ENCODE results near the gene ZBTB7C. TPM values are rescaled to one million over a fixed set of nuclear protein-coding genes. Genes with fewer than 3 reads are reported as not detected.

ZBTB7C gene
- polyA plus RNA-seq, 2 donors = 20.6 to 24.5 TPM

DNA sequence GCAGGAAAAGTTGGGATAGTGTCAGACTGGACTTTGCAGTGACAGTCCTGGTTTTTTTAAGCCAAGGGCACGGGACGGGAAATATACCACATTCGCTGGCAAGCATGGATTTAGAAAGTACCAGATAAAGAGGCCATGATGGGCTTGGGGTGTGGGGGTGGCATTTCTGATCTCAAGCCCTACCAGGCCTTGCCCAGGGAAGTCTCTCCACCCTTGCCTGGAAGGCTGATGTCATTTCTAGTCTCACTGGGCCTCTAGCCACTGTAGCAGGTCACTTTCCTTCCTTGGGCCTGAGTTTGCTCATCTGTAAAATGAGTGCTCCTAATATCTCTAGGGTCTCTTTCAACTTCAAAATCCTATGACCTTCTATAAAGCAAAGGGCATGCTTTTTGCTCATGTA is 1.8 kb downstream of the ZBTB7C start:
- no peak overlapping the region for H3K27ac ChIP-seq (ENCODE audit: low read depth in 2 of 2, low read length in 1 of 2)
- no peaks in the 10 kb centered on the region for H3K27me3 ChIP-seq (ENCODE audit: control insufficient read depth in 1 of 2, insufficient read depth in 2 of 2, low read length in 2 of 2)
- H3K9me3 ChIP-seq (ENCODE audit: control insufficient read depth in 2 of 2, insufficient read depth in 1 of 2, low read depth in 1 of 2, low read length in 1 of 2) = no peaks in the 10 kb centered on the region
- H3K4me1 ChIP-seq (ENCODE audit: control insufficient read depth in 2 of 2, insufficient read depth in 2 of 2, low read length in 1 of 2) = peaks cover 0 to 10% of the 10 kb centered on the region in 2 donors
- WGBS, 2 donors = 85 to 86% methylated on average over 3 of the region's 3 CpGs
- no peaks in the 10 kb centered on the region for H3K36me3 ChIP-seq (ENCODE audit: control insufficient read depth in 2 of 2, insufficient read depth in 2 of 2, low read length in 1 of 2)
- H3K4me3 ChIP-seq (ENCODE audit: low read depth in 1 of 2, low read length in 2 of 2) = no peak overlapping the region

DNA sequence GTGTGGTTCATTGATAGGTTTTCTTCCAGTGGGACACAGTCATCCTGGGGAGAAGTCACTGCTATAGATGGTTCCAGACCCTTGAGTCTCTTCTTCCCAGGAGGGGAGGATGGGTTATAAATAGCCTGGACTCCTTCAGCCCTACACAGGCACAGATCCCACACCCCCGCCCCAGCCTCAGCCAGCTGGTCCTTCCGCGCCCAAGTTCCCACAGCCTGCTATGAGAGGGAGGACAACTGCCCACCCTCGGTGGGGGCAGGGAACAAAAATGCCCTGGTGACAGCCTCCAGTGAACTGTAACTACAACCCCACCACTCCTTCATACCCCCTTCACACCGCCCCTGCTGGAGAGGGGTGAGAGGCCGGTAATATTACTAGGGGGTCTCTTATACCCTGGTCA is 3.2 kb downstream of the ZBTB7C start:
- WGBS, 2 donors = 72 to 76% methylated on average over 6 of the region's 6 CpGs
- Histone ChIP-seq H3K27me3 (ENCODE audit: control insufficient read depth in 1 of 2, insufficient read depth in 2 of 2, low read length in 2 of 2) (no peaks in the 10 kb centered on the region), H3K36me3 (ENCODE audit: control insufficient read depth in 2 of 2, insufficient read depth in 2 of 2, low read length in 1 of 2) (no peaks in the 10 kb centered on the region), H3K9me3 (ENCODE audit: control insufficient read depth in 2 of 2, insufficient read depth in 1 of 2, low read depth in 1 of 2, low read length in 1 of 2) (no peaks in the 10 kb centered on the region), H3K27ac (ENCODE audit: low read depth in 2 of 2, low read length in 1 of 2) (no peak overlapping the region), H3K4me1 (ENCODE audit: control insufficient read depth in 2 of 2, insufficient read depth in 2 of 2, low read length in 1 of 2) (peaks cover 0 to 10% of the 10 kb centered on the region in 2 donors), H3K4me3 (ENCODE audit: low read depth in 1 of 2, low read length in 2 of 2) (no peak overlapping the region)

DNA sequence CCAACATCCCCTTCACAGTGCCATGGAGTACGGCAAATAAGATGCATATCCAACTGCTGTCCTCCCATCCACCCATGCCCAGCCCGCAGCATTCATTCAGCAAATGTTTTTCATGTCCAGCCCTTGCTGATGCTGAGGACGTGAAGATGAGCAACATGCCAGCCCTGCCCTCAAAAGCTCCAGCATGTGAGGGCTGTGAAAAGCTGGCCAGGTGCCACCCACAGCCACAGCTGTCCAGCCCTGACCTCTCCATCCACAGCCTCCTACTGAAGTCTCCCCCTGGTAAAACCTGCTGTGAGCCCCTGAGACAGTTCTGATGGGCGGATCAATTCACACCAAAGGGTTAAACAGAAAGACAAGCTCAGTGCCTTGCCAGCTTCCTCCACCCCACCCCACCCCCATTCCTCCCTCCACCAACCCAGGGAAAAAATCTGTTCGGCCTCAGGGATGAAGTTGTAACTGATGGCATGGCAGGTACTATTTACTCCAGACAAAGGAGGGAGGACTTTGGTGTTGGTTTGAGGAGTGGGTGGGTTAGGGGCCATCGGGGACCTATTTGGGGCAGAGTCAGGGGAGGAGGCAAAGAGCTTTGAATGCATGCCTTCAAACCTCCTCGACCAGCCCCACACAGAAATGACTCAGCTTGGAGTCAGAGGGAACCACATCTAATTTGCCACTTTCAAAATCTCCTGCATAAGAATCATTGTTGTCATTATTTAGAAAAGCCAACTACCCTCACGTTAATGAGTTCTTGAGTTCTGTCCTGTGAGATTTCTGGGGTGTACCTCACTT is 4.3 kb downstream of the ZBTB7C start:
- WGBS, 2 donors = 44 to 46% methylated on average over 8 of the region's 8 CpGs

DNA sequence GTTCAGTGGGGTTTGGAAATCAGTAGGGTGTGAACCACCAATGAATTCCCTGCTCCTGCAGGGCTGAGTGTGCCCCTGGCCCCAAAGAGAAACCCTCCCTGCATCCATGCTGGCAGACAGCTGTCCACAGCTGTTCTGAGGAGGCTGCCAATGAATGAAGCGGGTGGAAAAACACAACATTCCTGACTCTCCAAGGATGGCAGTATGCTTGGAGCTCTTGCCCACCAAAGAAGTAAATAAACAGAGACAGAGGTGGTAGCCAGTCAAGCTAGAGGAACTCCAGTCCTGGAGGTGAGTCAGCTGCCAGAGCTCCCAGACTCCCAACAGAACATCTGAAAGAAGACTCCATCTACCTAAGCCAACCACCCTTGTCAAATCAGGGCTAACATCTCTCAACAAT is 6.2 kb downstream of the ZBTB7C start:
- Histone ChIP-seq H3K9me3 (ENCODE audit: control insufficient read depth in 2 of 2, insufficient read depth in 1 of 2, low read depth in 1 of 2, low read length in 1 of 2) (no peaks in the 10 kb centered on the region), H3K27me3 (ENCODE audit: control insufficient read depth in 1 of 2, insufficient read depth in 2 of 2, low read length in 2 of 2) (no peaks in the 10 kb centered on the region), H3K27ac (ENCODE audit: low read depth in 2 of 2, low read length in 1 of 2) (no peak overlapping the region), H3K4me1 (ENCODE audit: control insufficient read depth in 2 of 2, insufficient read depth in 2 of 2, low read length in 1 of 2) (peaks cover 3 to 4% of the 10 kb centered on the region in 2 donors), H3K4me3 (ENCODE audit: low read depth in 1 of 2, low read length in 2 of 2) (no peak overlapping the region), H3K36me3 (ENCODE audit: control insufficient read depth in 2 of 2, insufficient read depth in 2 of 2, low read length in 1 of 2) (no peaks in the 10 kb centered on the region)
- WGBS, 2 donors = 77 to 79% methylated on average over 1 of the region's 1 CpG

More for the DNA sequence above, 4.3 kb downstream of the ZBTB7C start:
- Histone ChIP-seq H3K4me3 (ENCODE audit: low read depth in 1 of 2, low read length in 2 of 2) (no peak overlapping the region), H3K27ac (ENCODE audit: low read depth in 2 of 2, low read length in 1 of 2) (no peak overlapping the region), H3K9me3 (ENCODE audit: control insufficient read depth in 2 of 2, insufficient read depth in 1 of 2, low read depth in 1 of 2, low read length in 1 of 2) (no peaks in the 10 kb centered on the region), H3K4me1 (ENCODE audit: control insufficient read depth in 2 of 2, insufficient read depth in 2 of 2, low read length in 1 of 2) (peaks cover 0 to 8% of the 10 kb centered on the region in 2 donors), H3K27me3 (ENCODE audit: control insufficient read depth in 1 of 2, insufficient read depth in 2 of 2, low read length in 2 of 2) (no peaks in the 10 kb centered on the region), H3K36me3 (ENCODE audit: control insufficient read depth in 2 of 2, insufficient read depth in 2 of 2, low read length in 1 of 2) (no peaks in the 10 kb centered on the region)

DNA sequence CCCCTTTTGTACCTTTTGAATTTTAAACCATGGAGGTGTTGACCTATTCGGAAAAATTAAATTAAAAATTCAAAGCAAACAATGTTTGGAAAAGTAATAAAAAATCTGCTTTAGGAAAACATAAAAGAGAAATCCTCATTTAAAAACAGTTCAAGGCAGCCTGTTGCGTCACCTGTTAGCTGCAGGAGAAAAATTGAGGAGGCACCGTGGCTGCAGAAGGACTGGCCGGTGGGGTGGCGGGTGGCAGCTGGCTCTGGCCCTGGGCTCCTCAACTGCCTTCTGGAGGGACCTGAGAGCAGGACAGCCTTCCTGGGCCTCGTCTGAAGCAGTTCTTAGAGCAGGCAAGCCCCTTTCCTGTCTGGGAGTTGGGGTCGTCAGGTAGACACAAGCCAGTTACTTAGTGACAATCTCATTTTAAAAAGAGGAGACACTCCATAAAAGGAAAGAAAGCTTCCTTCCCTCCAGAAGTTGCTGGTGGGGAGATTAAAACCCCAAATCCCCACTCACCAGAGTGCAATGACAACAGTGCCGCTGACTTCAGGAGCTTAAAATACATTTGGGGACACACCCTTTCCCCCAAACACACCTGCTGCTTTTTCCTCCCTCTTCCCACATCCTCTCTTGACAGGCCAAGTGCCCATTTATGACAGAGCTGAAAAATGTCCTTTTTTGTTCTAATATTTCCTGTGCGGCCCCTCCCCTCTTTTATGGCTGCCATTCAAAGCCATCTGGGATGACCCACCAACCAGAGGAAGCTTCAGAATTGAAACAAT is 9.7 kb downstream of the ZBTB7C start:
- WGBS, 2 donors = 76 to 77% methylated on average over 9 of the region's 9 CpGs
- Histone ChIP-seq H3K27me3 (ENCODE audit: control insufficient read depth in 1 of 2, insufficient read depth in 2 of 2, low read length in 2 of 2) (no peaks in the 10 kb centered on the region), H3K4me1 (ENCODE audit: control insufficient read depth in 2 of 2, insufficient read depth in 2 of 2, low read length in 1 of 2) (peaks cover 0 to 3% of the 10 kb centered on the region in 2 donors), H3K27ac (ENCODE audit: low read depth in 2 of 2, low read length in 1 of 2) (no peak overlapping the region), H3K9me3 (ENCODE audit: control insufficient read depth in 2 of 2, insufficient read depth in 1 of 2, low read depth in 1 of 2, low read length in 1 of 2) (no peaks in the 10 kb centered on the region), H3K36me3 (ENCODE audit: control insufficient read depth in 2 of 2, insufficient read depth in 2 of 2, low read length in 1 of 2) (no peaks in the 10 kb centered on the region), H3K4me3 (ENCODE audit: low read depth in 1 of 2, low read length in 2 of 2) (no peak overlapping the region)

DNA sequence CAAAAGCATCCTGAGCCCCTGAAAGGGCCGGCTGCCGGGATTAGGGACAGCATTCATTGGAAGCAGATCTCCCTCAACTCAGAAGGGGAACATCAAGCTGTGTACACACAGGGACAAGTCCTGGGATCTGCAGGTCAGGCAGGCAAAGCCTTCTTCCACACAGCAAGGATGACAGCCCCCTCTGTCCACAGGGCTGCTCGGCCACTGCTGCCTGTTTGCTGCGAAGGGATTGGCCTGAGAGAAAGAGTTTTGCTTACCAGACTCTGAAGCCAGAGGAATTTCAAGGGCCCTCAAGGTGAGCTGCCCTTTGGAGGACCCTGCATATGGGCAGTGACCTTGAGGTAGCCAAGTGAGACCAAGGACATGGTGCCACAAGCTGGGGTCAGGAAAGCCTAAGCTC is 11.1 kb downstream of the ZBTB7C start:
- Histone ChIP-seq H3K27ac (ENCODE audit: low read depth in 2 of 2, low read length in 1 of 2) (no peak overlapping the region), H3K9me3 (ENCODE audit: control insufficient read depth in 2 of 2, insufficient read depth in 1 of 2, low read depth in 1 of 2, low read length in 1 of 2) (no peaks in the 10 kb centered on the region), H3K4me1 (ENCODE audit: control insufficient read depth in 2 of 2, insufficient read depth in 2 of 2, low read length in 1 of 2) (peaks cover 3 to 5% of the 10 kb centered on the region in 2 donors), H3K27me3 (ENCODE audit: control insufficient read depth in 1 of 2, insufficient read depth in 2 of 2, low read length in 2 of 2) (no peaks in the 10 kb centered on the region), H3K4me3 (ENCODE audit: low read depth in 1 of 2, low read length in 2 of 2) (no peak overlapping the region), H3K36me3 (ENCODE audit: control insufficient read depth in 2 of 2, insufficient read depth in 2 of 2, low read length in 1 of 2) (no peaks in the 10 kb centered on the region)
- WGBS, 2 donors = 86 to 93% methylated on average over 4 of the region's 4 CpGs

DNA sequence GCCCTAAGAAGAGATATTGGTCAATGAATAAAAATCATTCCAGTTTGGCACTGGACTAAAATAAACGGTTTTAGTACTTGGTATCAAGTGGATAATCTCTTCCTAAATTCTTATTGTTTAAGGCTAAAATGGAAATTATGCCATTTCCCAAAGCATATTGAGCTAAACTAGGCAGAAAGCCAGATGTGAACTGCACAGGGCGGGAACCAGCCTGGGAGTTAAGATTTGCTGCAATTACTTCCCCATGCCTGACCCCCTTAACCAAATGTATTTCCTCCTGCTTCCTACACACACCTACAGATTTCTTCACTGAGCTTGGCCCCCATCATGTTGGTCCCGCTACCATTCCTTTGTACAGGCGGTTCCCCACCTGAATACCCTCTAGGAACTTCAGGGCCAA is 12.2 kb downstream of the ZBTB7C start:
- 63 to 67% methylated on average over 4 of the region's 4 CpGs for WGBS, 2 donors

GRCh38 chr18:48396561-48396960 is 12.6 kb downstream of the ZBTB7C start:
- H3K4me3 ChIP-seq (ENCODE audit: low read depth in 1 of 2, low read length in 2 of 2) = no peak overlapping the region
- H3K4me1 ChIP-seq (ENCODE audit: control insufficient read depth in 2 of 2, insufficient read depth in 2 of 2, low read length in 1 of 2) = peaks cover 6 to 9% of the 10 kb centered on the region in 2 donors
- 82% methylated on average over 5 of the region's 5 CpGs for WGBS, 2 donors
- no peak overlapping the region for H3K27ac ChIP-seq (ENCODE audit: low read depth in 2 of 2, low read length in 1 of 2)
- H3K9me3 ChIP-seq (ENCODE audit: control insufficient read depth in 2 of 2, insufficient read depth in 1 of 2, low read depth in 1 of 2, low read length in 1 of 2) = no peaks in the 10 kb centered on the region
- no peaks in the 10 kb centered on the region for H3K36me3 ChIP-seq (ENCODE audit: control insufficient read depth in 2 of 2, insufficient read depth in 2 of 2, low read length in 1 of 2)
- H3K27me3 ChIP-seq (ENCODE audit: control insufficient read depth in 1 of 2, insufficient read depth in 2 of 2, low read length in 2 of 2) = no peaks in the 10 kb centered on the region

More for the DNA sequence above, 12.2 kb downstream of the ZBTB7C start:
- peaks cover 6 to 9% of the 10 kb centered on the region in 2 donors for H3K4me1 ChIP-seq (ENCODE audit: control insufficient read depth in 2 of 2, insufficient read depth in 2 of 2, low read length in 1 of 2)
- H3K27me3 ChIP-seq (ENCODE audit: control insufficient read depth in 1 of 2, insufficient read depth in 2 of 2, low read length in 2 of 2) = no peaks in the 10 kb centered on the region
- H3K4me3 ChIP-seq (ENCODE audit: low read depth in 1 of 2, low read length in 2 of 2) = no peak overlapping the region
- no peak overlapping the region for H3K27ac ChIP-seq (ENCODE audit: low read depth in 2 of 2, low read length in 1 of 2)
- H3K9me3 ChIP-seq (ENCODE audit: control insufficient read depth in 2 of 2, insufficient read depth in 1 of 2, low read depth in 1 of 2, low read length in 1 of 2) = no peaks in the 10 kb centered on the region
- no peaks in the 10 kb centered on the region for H3K36me3 ChIP-seq (ENCODE audit: control insufficient read depth in 2 of 2, insufficient read depth in 2 of 2, low read length in 1 of 2)

- no peak overlapping the region for H3K4me3 ChIP-seq (ENCODE audit: low read depth in 1 of 2, low read length in 2 of 2)
- peaks cover 6 to 9% of the 10 kb centered on the region in 2 donors for H3K4me1 ChIP-seq (ENCODE audit: control insufficient read depth in 2 of 2, insufficient read depth in 2 of 2, low read length in 1 of 2)
- no peaks in the 10 kb centered on the region for H3K9me3 ChIP-seq (ENCODE audit: control insufficient read depth in 2 of 2, insufficient read depth in 1 of 2, low read depth in 1 of 2, low read length in 1 of 2)
- 81% methylated on average over 1 of the region's 1 CpG for WGBS, 2 donors
- no peaks in the 10 kb centered on the region for H3K27me3 ChIP-seq (ENCODE audit: control insufficient read depth in 1 of 2, insufficient read depth in 2 of 2, low read length in 2 of 2)
- no peaks in the 10 kb centered on the region for H3K36me3 ChIP-seq (ENCODE audit: control insufficient read depth in 2 of 2, insufficient read depth in 2 of 2, low read length in 1 of 2)
- H3K27ac ChIP-seq (ENCODE audit: low read depth in 2 of 2, low read length in 1 of 2) = no peak overlapping the region
Observed at GRCh38 chr18:48395646-48396045, 13.5 kb downstream of the ZBTB7C start.
